BLaER1 (cell line): Measurements from ENCODE around the gene UNC80.

Experiments
- H3K27ac ChIP-seq: shearing (Covaris generic); formaldehyde crosslinking; 2 replicates; pipeline ENCODE4 v1.8.1; 2022
- H3K27me3 ChIP-seq: shearing (Covaris generic); formaldehyde crosslinking; 2 replicates; pipeline ENCODE4 v1.8.1; 2022
- H3K36me3 ChIP-seq: shearing (Covaris generic); formaldehyde crosslinking; 2 replicates; pipeline ENCODE4 v1.8.1; 2022
- H3K4me1 ChIP-seq: shearing (Covaris generic); formaldehyde crosslinking; 2 replicates; pipeline ENCODE4 v1.8.1; 2022
- H3K4me2 ChIP-seq: shearing (Covaris generic); formaldehyde crosslinking; 2 replicates; pipeline ENCODE4 v1.8.1; 2022
- H3K4me3 ChIP-seq: shearing (Covaris generic); formaldehyde crosslinking; 2 replicates; pipeline ENCODE4 v1.8.1; 2022
- H3K9ac ChIP-seq: shearing (Covaris generic); formaldehyde crosslinking; 2 replicates; pipeline ENCODE4 v1.8.1; 2022
- H3K9me3 ChIP-seq: shearing (Covaris generic); formaldehyde crosslinking; 2 replicates; pipeline ENCODE4 v1.8.1; 2022
- H4K20me1 ChIP-seq: shearing (Covaris generic); formaldehyde crosslinking; 2 replicates; pipeline ENCODE4 v1.8.1; 2022
- Cebpa-rat ChIP-seq: shearing (Covaris generic); IDR thresholded peaks from 2 replicates; pipeline ENCODE4 v1.8.1; 2022

The UNC80 gene

DNA sequence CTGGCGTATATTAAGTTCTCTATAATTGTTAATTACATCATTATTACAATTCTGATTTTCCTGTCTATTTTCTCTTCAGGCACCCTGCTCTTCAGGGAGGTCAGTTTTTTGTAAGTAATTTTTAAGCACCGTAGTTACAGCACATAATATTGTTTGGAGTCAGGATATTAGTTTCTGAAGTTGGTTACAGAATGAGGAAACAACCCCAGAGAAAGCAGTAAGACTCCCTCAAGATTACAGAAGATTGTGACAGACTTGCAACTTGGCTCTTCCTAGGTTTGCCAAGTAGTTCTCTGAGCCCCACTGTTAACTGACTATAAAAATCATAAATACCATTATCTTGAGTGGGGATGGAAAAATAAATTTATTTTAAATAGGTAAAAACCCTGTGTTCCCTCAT is 231.7 kb downstream of the UNC80 start:
- H3K4me2 ChIP-seq = peak overlapping the region; percentile 90
- H3K27ac ChIP-seq = peak overlapping the region; percentile 85
- peak overlapping the region; percentile 90 for H3K9ac ChIP-seq
- H3K27me3 ChIP-seq = no peaks in the 10 kb centered on the region
- peaks cover 6% of the 10 kb centered on the region for H3K9me3 ChIP-seq
- no peak for TF ChIP-seq Cebpa-rat
- H3K4me3 ChIP-seq = peak overlapping the region; percentile 96
- peaks cover 31% of the 10 kb centered on the region for H3K36me3 ChIP-seq
- H4K20me1 ChIP-seq = peaks cover 58% of the 10 kb centered on the region
- peaks cover 34% of the 10 kb centered on the region for H3K4me1 ChIP-seq

DNA sequence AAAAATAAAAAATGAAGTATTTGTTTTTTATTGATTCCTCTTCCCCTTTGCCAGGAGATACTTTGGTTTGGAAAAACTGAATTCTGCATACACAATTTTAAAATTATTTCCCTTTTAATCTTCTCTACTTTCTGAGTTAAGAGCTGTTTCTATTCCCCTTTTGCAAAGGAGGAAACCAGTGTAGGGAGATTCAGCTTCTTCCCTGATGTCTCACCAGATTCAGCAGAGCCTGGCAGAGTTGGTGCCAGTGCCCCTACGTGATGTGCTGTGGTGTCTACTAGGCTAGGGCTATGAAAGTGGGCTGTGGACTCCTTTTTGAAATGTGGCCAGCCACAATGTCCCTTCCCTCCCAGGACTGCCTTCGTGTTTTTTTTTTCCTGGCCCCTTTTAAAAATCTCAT is 233.2 kb downstream of the UNC80 start:
- H3K27ac ChIP-seq = no peak overlapping the region
- no peaks in the 10 kb centered on the region for H3K27me3 ChIP-seq
- peak overlapping the region; percentile 90 for H3K4me2 ChIP-seq
- H4K20me1 ChIP-seq = peaks cover 73% of the 10 kb centered on the region
- peaks cover 34% of the 10 kb centered on the region for H3K4me1 ChIP-seq
- no peak overlapping the region for H3K4me3 ChIP-seq
- peaks cover 6% of the 10 kb centered on the region for H3K9me3 ChIP-seq
- no peak for TF ChIP-seq Cebpa-rat
- peaks cover 46% of the 10 kb centered on the region for H3K36me3 ChIP-seq
- H3K9ac ChIP-seq = no peak overlapping the region

DNA sequence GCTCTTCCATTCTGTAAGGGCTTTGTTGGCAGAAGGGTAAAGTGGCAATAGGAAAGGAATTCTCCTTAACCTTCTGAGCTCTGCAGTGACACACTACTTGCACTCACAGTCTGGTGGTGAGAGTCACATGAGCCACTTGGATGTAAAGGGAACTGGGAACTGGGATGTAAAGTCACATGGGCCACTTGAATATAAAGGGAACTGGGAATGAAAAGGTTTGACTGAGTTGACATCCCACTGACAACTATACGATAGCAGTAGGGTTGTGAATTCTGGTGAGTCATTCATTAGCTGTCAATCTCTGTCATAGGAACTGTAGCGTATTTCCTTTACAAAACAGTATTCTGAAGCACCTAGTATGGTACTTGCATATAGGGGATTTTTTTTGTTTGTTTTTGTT is 236.3 kb downstream of the UNC80 start:
- H3K9me3 ChIP-seq = peaks cover 5% of the 10 kb centered on the region; the same call in 1 of the 2 replicates
- no peak overlapping the region for H3K27ac ChIP-seq
- no peak for TF ChIP-seq Cebpa-rat
- H3K4me3 ChIP-seq = no peak overlapping the region
- H3K27me3 ChIP-seq = no peaks in the 10 kb centered on the region
- H3K4me1 ChIP-seq = peaks cover 27% of the 10 kb centered on the region
- H3K36me3 ChIP-seq = peaks cover 76% of the 10 kb centered on the region
- peaks cover 100% of the 10 kb centered on the region for H4K20me1 ChIP-seq
- H3K9ac ChIP-seq = no peak overlapping the region
- no peak overlapping the region for H3K4me2 ChIP-seq

DNA sequence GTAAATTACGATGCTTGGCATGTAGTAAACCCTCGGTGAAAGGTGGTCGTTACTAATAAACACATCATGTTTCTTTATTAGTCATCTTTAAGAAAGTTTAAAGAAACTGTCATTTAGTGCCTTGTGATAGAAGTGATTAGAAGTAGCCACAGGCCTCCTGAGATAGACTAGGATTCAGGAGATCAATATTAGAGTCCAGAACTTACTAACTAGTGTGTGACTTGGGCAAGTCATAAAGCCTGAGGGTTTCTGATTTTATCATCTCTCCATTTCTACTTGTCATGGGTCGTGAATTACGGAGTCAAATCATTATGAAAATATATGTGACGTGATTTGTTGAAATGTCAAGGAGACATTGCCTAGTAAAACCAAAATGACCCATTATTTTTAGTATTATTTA is 237.5 kb downstream of the UNC80 start:
- Histone ChIP-seq H3K36me3 (peaks cover 89% of the 10 kb centered on the region), H3K27ac (no peak overlapping the region), H4K20me1 (peaks cover 100% of the 10 kb centered on the region), H3K9ac (no peak overlapping the region), H3K27me3 (no peaks in the 10 kb centered on the region), H3K9me3 (peaks cover 5% of the 10 kb centered on the region; the same call in 1 of the 2 replicates), H3K4me1 (peaks cover 18% of the 10 kb centered on the region), H3K4me2 (no peak overlapping the region), H3K4me3 (no peak overlapping the region)
- TF ChIP-seq Cebpa-rat = no peak

DNA sequence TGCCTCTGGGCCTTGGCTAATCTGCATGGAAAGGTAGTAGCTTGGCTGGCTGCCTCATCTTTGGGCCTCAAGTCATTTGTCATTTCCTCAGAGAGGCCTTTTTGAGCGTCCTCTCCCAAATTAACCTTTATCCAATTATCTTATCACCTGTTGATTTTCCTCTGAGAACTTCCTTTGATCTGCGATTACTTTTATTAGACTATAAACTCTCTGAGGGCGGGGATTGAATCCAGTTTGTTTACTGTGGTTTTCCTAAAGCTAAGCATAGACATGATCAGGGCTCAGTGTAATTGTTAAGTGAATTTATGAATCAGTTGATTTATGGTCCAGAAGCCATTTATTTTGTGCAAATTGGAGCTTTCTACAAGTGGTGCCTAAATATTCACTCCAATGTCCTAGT is 238.3 kb downstream of the UNC80 start:
- no peak for TF ChIP-seq Cebpa-rat
- peaks cover 10% of the 10 kb centered on the region for H3K4me1 ChIP-seq
- no peak overlapping the region for H3K27ac ChIP-seq
- H3K4me2 ChIP-seq = no peak overlapping the region
- peaks cover 5% of the 10 kb centered on the region; the same call in 1 of the 2 replicates for H3K9me3 ChIP-seq
- H3K4me3 ChIP-seq = no peak overlapping the region
- H3K36me3 ChIP-seq = peaks cover 96% of the 10 kb centered on the region
- no peak overlapping the region for H3K9ac ChIP-seq
- peaks cover 100% of the 10 kb centered on the region for H4K20me1 ChIP-seq
- H3K27me3 ChIP-seq = no peaks in the 10 kb centered on the region

DNA sequence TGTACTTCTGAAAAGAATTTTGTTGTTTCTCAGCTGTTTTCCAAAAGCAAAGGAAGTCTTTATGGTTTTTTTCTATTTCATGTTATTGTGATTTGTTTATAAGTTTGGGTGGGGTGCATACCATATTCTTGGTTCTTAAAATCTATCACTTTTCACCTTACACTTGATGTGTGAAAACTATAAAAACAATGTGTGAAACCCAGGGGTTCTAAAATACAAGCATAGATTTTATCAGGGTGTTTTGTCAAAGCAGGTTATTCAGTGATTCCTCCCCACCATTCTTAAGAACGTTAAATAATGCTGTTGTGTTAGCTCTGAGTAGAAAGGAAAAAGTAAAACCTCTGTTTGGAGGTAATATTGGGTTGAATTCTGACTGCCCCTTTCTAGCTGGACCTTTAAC is 248.5 kb downstream of the UNC80 start:
- Histone ChIP-seq H3K27ac (no peak overlapping the region), H3K4me1 (peaks cover 4% of the 10 kb centered on the region; the same call in 1 of the 2 replicates), H4K20me1 (peaks cover 26% of the 10 kb centered on the region), H3K4me2 (no peak overlapping the region), H3K36me3 (peaks cover 95% of the 10 kb centered on the region), H3K9ac (no peak overlapping the region), H3K4me3 (no peak overlapping the region), H3K27me3 (no peaks in the 10 kb centered on the region), H3K9me3 (no peaks in the 10 kb centered on the region)
- no peak for TF ChIP-seq Cebpa-rat

DNA sequence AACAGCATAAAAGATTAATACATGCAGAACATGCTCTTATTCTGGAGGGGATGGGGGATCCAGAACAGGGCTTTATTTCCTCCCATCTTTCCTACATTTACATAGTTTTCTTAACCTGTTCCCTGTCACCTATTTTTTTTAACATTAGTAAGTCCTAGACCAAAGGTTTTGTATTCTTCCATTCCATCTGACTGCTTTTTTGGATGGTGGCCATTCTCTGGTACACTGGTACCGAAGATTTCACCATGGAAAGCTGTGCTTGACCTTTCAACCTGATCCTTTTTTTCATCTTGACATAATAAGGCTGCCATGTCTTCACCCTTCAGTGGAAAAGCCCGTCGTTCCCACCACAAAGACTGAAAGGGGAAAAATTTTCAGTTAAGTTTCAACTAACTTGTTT is 251.2 kb downstream of the UNC80 start:
- Histone ChIP-seq H3K27me3 (no peaks in the 10 kb centered on the region), H4K20me1 (0 out of 2 replicates have a peak, but pooled peaks cover 7% of the 10 kb centered on the region), H3K36me3 (peaks cover 92% of the 10 kb centered on the region), H3K27ac (no peak overlapping the region), H3K4me2 (no peak overlapping the region), H3K9me3 (no peaks in the 10 kb centered on the region), H3K9ac (no peak overlapping the region), H3K4me1 (peaks cover 4% of the 10 kb centered on the region; the same call in 1 of the 2 replicates), H3K4me3 (no peak overlapping the region)
- TF ChIP-seq Cebpa-rat = no peak

DNA sequence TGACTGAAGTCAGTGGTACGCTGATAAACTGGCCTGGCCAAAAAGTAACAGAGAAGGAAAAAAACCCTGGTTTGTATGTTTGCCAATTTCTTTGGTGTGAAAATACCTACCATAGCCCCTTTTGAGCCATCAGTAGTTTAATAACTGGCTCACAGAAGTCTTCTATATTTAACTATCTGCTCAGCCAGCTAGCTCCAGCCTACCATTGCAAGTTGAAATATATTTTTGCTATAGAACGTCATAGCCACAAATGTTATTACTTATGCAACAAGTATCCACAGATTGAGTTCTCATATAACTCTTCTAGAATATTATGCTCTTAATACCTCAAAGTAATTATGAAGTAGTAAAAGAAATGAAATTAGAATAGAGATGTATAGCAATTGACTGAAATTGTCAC is 256.0 kb downstream of the UNC80 start:
- no peaks in the 10 kb centered on the region for H3K4me1 ChIP-seq
- H4K20me1 ChIP-seq = no peaks in the 10 kb centered on the region
- H3K9me3 ChIP-seq = no peaks in the 10 kb centered on the region
- no peak overlapping the region for H3K9ac ChIP-seq
- no peak overlapping the region for H3K4me2 ChIP-seq
- H3K27ac ChIP-seq = no peak overlapping the region
- no peak overlapping the region for H3K4me3 ChIP-seq
- no peak for TF ChIP-seq Cebpa-rat
- H3K27me3 ChIP-seq = no peaks in the 10 kb centered on the region
- H3K36me3 ChIP-seq = peaks cover 54% of the 10 kb centered on the region

DNA sequence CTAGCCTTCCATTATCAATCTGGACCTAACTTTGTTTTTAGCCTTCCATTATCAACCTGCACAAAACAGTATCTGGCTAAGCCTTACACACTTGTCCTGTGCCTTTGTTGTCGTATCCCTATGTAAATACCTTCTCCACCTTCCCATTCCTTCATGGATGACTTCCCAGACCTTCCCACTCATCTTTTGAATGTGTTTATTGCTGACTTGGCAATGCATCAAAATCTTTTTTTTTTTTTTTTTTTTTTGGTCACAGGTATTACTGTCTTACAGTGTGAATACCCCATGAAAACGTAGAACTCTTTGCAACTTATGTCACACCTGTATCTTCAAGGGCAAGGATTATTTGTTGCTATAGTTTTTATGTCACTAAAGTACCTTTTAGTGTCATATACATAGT is 256.5 kb downstream of the UNC80 start:
- Histone ChIP-seq H3K9ac (no peak overlapping the region), H3K4me2 (no peak overlapping the region), H4K20me1 (no peaks in the 10 kb centered on the region), H3K4me3 (no peak overlapping the region), H3K36me3 (peaks cover 48% of the 10 kb centered on the region), H3K27me3 (no peaks in the 10 kb centered on the region), H3K9me3 (no peaks in the 10 kb centered on the region), H3K27ac (no peak overlapping the region), H3K4me1 (no peaks in the 10 kb centered on the region)
- no peak for TF ChIP-seq Cebpa-rat

DNA sequence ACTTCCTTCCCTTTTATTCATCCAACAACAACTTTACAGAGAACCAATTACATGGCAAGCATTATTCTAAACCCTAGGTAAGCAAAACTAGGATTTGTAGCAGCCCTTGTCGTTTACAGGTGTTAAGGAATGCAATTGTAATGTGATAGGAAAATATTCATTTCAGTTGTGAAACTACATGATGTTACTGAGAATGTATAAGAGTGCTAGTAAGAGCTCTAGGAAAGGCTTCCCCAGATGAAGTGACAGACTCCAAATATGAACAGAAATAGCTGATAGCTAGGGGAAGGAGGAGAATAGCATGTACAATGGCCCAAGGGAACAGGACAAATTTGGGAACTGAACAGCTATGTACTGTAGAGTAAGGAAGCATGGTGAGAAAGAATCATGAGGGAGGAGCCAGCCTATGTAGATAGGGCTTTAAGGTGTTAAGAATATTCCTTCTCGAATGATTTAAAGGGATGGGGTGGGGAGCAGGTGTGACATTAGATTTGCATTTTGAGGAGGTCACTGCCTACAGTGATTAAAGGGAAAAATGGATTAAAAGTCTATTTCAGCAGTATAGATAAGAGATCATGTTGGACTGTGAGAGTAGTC is 262.6 kb downstream of the UNC80 start:
- Histone ChIP-seq H3K27ac (no peak overlapping the region), H3K4me3 (no peak overlapping the region), H3K36me3 (peaks cover 14% of the 10 kb centered on the region; the same call in 1 of the 2 replicates), H3K9ac (no peak overlapping the region), H3K9me3 (no peaks in the 10 kb centered on the region), H3K4me1 (no peaks in the 10 kb centered on the region), H3K4me2 (no peak overlapping the region), H3K27me3 (no peaks in the 10 kb centered on the region), H4K20me1 (no peaks in the 10 kb centered on the region)
- no peak for TF ChIP-seq Cebpa-rat

DNA sequence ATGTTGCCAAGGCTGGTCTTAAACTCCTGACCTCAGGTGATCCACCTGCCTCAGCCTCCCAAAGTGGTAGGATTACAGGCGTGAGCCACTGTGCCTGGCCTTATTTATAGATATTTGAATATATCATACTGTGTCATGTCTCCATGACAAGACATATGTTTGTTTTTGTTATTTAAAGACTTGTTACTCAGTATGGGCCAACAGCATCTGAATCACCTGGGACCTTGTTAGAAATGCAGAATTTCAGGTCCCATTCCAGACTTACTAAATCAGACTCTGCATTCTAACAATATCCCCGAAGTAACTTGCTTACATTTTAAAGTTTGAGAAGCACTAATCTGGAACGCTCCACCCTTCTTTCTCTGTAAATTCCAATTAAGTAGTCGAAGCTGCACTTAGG is 264.0 kb downstream of the UNC80 start:
- Histone ChIP-seq H3K27ac (no peak overlapping the region), H3K4me3 (no peak overlapping the region), H3K27me3 (no peaks in the 10 kb centered on the region), H3K4me2 (no peak overlapping the region), H3K36me3 (peaks cover 14% of the 10 kb centered on the region; the same call in 1 of the 2 replicates), H3K9ac (no peak overlapping the region), H3K9me3 (no peaks in the 10 kb centered on the region), H3K4me1 (no peaks in the 10 kb centered on the region), H4K20me1 (no peaks in the 10 kb centered on the region)
- no peak for TF ChIP-seq Cebpa-rat
